H1 (cell line): Measurements from ENCODE around the gene HM13. TPM values are rescaled to one million over a fixed set of nuclear protein-coding genes. Genes with fewer than 3 reads are reported as not detected.

Experiments
- CREB1 ChIP-seq: IDR thresholded peaks from 2 replicates; pipeline ENCODE4 v1.6.1; 2012; ENCODE audit warnings: inconsistent platforms
- JUND ChIP-seq: IDR thresholded peaks from 2 replicates; pipeline ENCODE4 v1.6.1; 2011; ENCODE audit warnings: mild to moderate bottlenecking, improper control_type of control experiment, low read length
- KDM4A ChIP-seq: IDR thresholded peaks from one replicate; pipeline ENCODE4 v1.7.1; 2012; ENCODE audit warnings: low read depth, mild to moderate bottlenecking, moderate library complexity, low read length, inconsistent platforms; ENCODE audit not compliant: severe bottlenecking
- POLR2AphosphoS5 ChIP-seq: IDR thresholded peaks from 2 replicates; pipeline ENCODE4 v1.6.1; 2011; ENCODE audit warnings: low read depth, low read length
- polyA plus RNA-seq, 7 experiments: library from polyadenylated mRNA; depleted of rRNA in 3 of 7; stranded (reverse) in 5 of 7; unstranded in 2 of 7; fragments of >200 nt in 5 of 7; fragments of 200-250 nt in 2 of 7; gene quantifications; 1 replicate in 5 of 7; 2 replicates in 1 of 7; 4 replicates in 1 of 7; pipeline versions ENCODE4 v1.2.1 to v1.2.3, GENCODE V29; 2011 to 2013; ENCODE audit warnings: missing spikeins in 2 of 7, mixed read lengths in 2 of 7
- total RNA-seq: library from RNA; stranded (reverse); fragmentation: NEBNext Ultra II Directional; extraction: Animal tissue kit (Norgen Biotek cat#: 25700); gene quantifications from 2 replicates; pipeline ENCODE4 v1.2.1, GENCODE V29; 2021
- TF ChIP-seq, protein P1 (sequence below): fragments of 300-600 bp; sonication (generic); IDR thresholded peaks from 2 replicates; pipeline ENCODE4 v1.7.1; 2012; ENCODE audit warnings: low read length, moderate library complexity, mild to moderate bottlenecking, inconsistent platforms; ENCODE audit not compliant: insufficient replicate concordance

HM13 gene
- total and polyA plus RNA-seq, 2 of the 8 experiments (the other 6 are each of a cell fraction or from before 2014, with no cell fraction given): 118 to 183 TPM

DNA sequence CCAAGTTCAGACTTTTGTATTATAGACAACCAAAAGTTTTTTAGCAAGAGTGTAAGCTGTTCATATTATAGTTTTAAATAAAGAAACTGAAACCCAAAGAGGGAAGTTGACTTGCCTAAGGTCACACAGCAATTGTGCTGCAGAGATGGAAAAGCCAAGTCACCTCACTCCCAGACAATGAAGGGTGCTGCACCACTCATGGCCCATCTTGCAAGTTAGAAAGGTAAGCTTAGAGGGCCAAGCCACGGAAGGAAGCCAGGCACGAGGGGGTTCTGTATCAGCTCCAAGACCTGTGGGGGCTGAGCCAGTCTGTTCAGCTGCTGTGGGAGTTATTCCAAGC lies 40.2 kb upstream of the HM13 start (continued):
- TF ChIP-seq, protein P1, sequence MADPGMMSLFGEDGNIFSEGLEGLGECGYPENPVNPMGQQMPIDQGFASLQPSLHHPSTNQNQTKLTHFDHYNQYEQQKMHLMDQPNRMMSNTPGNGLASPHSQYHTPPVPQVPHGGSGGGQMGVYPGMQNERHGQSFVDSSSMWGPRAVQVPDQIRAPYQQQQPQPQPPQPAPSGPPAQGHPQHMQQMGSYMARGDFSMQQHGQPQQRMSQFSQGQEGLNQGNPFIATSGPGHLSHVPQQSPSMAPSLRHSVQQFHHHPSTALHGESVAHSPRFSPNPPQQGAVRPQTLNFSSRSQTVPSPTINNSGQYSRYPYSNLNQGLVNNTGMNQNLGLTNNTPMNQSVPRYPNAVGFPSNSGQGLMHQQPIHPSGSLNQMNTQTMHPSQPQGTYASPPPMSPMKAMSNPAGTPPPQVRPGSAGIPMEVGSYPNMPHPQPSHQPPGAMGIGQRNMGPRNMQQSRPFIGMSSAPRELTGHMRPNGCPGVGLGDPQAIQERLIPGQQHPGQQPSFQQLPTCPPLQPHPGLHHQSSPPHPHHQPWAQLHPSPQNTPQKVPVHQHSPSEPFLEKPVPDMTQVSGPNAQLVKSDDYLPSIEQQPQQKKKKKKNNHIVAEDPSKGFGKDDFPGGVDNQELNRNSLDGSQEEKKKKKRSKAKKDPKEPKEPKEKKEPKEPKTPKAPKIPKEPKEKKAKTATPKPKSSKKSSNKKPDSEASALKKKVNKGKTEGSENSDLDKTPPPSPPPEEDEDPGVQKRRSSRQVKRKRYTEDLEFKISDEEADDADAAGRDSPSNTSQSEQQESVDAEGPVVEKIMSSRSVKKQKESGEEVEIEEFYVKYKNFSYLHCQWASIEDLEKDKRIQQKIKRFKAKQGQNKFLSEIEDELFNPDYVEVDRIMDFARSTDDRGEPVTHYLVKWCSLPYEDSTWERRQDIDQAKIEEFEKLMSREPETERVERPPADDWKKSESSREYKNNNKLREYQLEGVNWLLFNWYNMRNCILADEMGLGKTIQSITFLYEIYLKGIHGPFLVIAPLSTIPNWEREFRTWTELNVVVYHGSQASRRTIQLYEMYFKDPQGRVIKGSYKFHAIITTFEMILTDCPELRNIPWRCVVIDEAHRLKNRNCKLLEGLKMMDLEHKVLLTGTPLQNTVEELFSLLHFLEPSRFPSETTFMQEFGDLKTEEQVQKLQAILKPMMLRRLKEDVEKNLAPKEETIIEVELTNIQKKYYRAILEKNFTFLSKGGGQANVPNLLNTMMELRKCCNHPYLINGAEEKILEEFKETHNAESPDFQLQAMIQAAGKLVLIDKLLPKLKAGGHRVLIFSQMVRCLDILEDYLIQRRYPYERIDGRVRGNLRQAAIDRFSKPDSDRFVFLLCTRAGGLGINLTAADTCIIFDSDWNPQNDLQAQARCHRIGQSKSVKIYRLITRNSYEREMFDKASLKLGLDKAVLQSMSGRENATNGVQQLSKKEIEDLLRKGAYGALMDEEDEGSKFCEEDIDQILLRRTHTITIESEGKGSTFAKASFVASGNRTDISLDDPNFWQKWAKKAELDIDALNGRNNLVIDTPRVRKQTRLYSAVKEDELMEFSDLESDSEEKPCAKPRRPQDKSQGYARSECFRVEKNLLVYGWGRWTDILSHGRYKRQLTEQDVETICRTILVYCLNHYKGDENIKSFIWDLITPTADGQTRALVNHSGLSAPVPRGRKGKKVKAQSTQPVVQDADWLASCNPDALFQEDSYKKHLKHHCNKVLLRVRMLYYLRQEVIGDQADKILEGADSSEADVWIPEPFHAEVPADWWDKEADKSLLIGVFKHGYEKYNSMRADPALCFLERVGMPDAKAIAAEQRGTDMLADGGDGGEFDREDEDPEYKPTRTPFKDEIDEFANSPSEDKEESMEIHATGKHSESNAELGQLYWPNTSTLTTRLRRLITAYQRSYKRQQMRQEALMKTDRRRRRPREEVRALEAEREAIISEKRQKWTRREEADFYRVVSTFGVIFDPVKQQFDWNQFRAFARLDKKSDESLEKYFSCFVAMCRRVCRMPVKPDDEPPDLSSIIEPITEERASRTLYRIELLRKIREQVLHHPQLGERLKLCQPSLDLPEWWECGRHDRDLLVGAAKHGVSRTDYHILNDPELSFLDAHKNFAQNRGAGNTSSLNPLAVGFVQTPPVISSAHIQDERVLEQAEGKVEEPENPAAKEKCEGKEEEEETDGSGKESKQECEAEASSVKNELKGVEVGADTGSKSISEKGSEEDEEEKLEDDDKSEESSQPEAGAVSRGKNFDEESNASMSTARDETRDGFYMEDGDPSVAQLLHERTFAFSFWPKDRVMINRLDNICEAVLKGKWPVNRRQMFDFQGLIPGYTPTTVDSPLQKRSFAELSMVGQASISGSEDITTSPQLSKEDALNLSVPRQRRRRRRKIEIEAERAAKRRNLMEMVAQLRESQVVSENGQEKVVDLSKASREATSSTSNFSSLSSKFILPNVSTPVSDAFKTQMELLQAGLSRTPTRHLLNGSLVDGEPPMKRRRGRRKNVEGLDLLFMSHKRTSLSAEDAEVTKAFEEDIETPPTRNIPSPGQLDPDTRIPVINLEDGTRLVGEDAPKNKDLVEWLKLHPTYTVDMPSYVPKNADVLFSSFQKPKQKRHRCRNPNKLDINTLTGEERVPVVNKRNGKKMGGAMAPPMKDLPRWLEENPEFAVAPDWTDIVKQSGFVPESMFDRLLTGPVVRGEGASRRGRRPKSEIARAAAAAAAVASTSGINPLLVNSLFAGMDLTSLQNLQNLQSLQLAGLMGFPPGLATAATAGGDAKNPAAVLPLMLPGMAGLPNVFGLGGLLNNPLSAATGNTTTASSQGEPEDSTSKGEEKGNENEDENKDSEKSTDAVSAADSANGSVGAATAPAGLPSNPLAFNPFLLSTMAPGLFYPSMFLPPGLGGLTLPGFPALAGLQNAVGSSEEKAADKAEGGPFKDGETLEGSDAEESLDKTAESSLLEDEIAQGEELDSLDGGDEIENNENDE: no peak
- TF ChIP-seq KDM4A: no peak
- TF ChIP-seq CREB1: no peak
- no peak for TF ChIP-seq JUND
- TF ChIP-seq POLR2AphosphoS5: no peak
